IPS-18a (cell line): ENCODE data around the gene BICDL1.

Source experiments
- H3K27ac ChIP-seq: one replicate; pipeline ENCODE4 v1.5.1; 2013; ENCODE audit warnings: low read length
- H3K27me3 ChIP-seq: one replicate; pipeline ENCODE4 v1.6.1; 2013; ENCODE audit warnings: mild to moderate bottlenecking, low read length; ENCODE audit not compliant: control insufficient read depth, insufficient read depth
- H3K36me3 ChIP-seq: one replicate; pipeline ENCODE4 v1.6.1; 2013; ENCODE audit warnings: low read depth, low read length; ENCODE audit not compliant: control insufficient read depth
- H3K4me1 ChIP-seq: one replicate; pipeline ENCODE4 v1.6.1; 2013; ENCODE audit warnings: low read depth, low read length; ENCODE audit not compliant: control insufficient read depth
- H3K4me3 ChIP-seq: one replicate; pipeline ENCODE4 v1.5.1; 2013; ENCODE audit warnings: low read length
- H3K9ac ChIP-seq: one replicate; pipeline ENCODE4 v1.6.1; 2013; ENCODE audit warnings: mild to moderate bottlenecking, low read length, moderate library complexity
- H3K9me3 ChIP-seq: one replicate; pipeline ENCODE4 v1.6.1; 2013; ENCODE audit warnings: low read depth, low read length; ENCODE audit not compliant: control insufficient read depth

BICDL1 gene, protein sequence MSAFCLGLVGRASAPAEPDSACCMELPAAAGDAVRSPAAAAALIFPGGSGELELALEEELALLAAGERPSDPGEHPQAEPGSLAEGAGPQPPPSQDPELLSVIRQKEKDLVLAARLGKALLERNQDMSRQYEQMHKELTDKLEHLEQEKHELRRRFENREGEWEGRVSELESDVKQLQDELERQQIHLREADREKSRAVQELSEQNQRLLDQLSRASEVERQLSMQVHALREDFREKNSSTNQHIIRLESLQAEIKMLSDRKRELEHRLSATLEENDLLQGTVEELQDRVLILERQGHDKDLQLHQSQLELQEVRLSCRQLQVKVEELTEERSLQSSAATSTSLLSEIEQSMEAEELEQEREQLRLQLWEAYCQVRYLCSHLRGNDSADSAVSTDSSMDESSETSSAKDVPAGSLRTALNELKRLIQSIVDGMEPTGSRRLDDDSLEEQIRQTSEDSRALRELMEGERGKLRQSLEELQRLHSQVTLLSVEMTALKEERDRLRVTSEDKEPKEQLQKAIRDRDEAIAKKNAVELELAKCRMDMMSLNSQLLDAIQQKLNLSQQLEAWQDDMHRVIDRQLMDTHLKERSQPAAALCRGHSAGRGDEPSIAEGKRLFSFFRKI

DNA sequence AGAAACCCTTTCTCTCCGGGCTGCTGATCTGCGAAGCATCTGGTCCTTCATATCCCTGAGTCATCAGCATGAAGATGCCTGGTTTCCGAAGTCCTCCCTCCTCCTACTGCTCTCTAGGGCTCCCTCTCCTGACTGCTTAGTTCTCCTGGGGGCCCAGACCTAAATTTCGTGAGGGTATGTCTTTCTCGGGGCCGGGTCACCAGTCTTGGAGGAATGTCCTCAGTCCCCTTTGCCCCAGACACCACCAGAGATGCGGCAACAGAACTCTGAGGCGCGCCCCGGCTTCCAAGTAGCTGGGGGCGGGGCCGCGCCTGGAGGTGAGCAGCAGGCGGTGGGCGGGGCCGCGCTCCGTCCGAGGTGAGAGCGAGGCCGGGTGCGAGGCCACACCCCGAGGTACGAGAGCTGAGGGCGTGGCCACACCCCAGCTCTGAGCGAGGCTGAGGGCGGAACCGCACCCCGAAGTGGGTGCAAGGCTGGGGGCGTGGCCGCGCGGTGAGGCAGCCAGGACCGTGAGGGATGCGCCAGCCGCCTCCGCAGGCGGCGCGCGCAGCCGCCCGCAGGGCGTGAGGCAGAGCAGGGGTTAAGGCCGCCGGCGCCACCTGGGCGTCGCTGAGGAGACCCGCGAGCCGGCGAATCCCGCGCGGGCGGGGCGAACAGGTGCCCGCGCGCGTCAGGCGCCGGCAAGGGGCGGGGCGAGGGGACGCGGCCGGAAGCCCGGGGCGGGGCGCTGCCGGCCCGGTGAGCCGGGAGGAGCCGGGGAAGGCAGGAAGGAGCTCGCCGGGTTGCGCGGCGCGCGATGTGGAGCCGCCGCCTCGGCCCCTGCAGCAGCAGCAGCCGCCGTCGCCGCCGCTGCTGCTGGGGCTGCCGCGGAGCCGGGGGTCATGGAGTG is at the start of gene BICDL1:
BICDL1 (plus strand) TSS at position 765 of the 889 bp plus-strand sequence. CDS start 633 bp downstream, outside the sequence.
- Histone ChIP-seq H3K4me1 (peaks cover 14% of the 10 kb centered on the region), H3K9me3 (no peaks in the 10 kb centered on the region), H3K27ac (no peak within 1 kb of the TSS), H3K4me3 (peak within 1 kb of the TSS; percentile 61), H3K27me3 (peaks cover 31% of the 10 kb centered on the region), H3K36me3 (no peaks in the 10 kb centered on the region), H3K9ac (no peak within 1 kb of the TSS)

DNA sequence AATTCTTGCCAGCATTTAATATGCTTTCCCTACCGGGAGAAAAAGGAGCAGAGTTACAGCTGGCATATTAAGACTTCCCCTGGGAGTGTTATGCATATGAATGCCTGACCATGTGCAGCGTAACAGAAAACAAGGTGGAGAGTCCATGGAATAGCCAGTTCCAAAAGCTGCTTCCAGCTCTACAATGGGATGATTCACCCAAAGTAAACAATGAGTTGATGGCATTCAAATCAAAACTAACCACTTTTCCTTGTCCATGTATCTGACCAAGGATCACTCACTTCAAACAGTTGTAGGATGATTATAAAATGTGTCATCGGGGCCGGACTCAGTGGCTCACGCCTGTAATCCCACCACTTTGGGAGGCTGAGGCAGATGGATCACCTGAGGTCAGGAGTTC is 48.1 kb upstream of the BICDL1 start:
- H3K27ac ChIP-seq: no peak overlapping the region
- H3K9ac ChIP-seq: no peak overlapping the region
- H3K4me3 ChIP-seq: no peak overlapping the region
- no peaks in the 10 kb centered on the region for H3K36me3 ChIP-seq
- peaks cover 3% of the 10 kb centered on the region for H3K4me1 ChIP-seq
- no peaks in the 10 kb centered on the region for H3K9me3 ChIP-seq
- H3K27me3 ChIP-seq: no peaks in the 10 kb centered on the region

DNA sequence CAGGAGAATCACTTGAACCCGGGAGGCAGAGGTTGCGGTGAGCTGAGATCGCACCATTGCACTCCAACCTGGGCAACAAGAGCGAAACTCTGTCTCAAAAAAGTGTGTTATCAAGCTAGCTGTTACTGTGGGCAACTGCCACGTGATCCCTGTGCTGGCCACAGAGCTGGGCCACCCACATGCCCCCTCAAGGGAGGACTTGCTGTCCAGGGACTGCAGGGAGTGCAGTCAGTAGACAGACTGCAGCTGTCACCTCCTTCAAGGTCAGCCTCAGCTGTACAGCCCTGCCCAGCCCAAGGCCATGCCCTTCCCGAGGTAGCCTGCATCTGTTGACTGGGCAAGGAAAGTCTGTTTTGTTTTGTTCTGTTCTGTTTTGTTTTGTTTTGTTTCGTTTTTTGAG is 46.6 kb upstream of the BICDL1 start:
- Histone ChIP-seq H3K4me1 (peaks cover 3% of the 10 kb centered on the region), H3K4me3 (no peak overlapping the region), H3K27ac (no peak overlapping the region), H3K9ac (no peak overlapping the region), H3K9me3 (no peaks in the 10 kb centered on the region), H3K27me3 (no peaks in the 10 kb centered on the region), H3K36me3 (no peaks in the 10 kb centered on the region)

DNA sequence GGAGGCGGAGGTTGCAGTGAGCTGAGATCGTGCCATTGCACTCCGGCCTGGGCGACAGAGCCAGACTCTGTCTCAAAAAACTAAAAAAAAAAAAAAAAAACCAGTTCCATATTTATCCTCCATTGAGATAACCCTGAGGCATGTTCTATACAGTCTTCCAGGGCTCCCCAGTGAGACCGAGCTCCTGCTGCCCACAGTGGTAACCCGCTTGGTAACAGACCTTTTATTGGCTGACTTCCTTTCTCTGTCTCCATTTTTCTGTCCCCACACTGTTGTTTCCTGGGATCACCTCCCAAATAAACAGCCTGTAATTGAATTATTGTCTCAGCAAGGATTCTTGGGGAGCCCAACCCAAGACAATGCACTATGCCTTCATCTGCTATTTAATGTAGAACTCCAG is 42.8 kb upstream of the BICDL1 start:
- H3K36me3 ChIP-seq: no peaks in the 10 kb centered on the region
- no peak overlapping the region for H3K27ac ChIP-seq
- no peak overlapping the region for H3K4me3 ChIP-seq
- no peaks in the 10 kb centered on the region for H3K4me1 ChIP-seq
- H3K9ac ChIP-seq: no peak overlapping the region
- H3K27me3 ChIP-seq: no peaks in the 10 kb centered on the region
- H3K9me3 ChIP-seq: no peaks in the 10 kb centered on the region

GRCh38 chr12:119949145-119949544 is 39.9 kb upstream of the BICDL1 start:
- H3K27ac ChIP-seq: no peak overlapping the region
- no peaks in the 10 kb centered on the region for H3K36me3 ChIP-seq
- H3K9ac ChIP-seq: no peak overlapping the region
- H3K9me3 ChIP-seq: no peaks in the 10 kb centered on the region
- no peaks in the 10 kb centered on the region for H3K27me3 ChIP-seq
- H3K4me3 ChIP-seq: no peak overlapping the region
- H3K4me1 ChIP-seq: no peaks in the 10 kb centered on the region

- Histone ChIP-seq H3K27ac (no peak overlapping the region), H3K9me3 (no peaks in the 10 kb centered on the region), H3K27me3 (no peaks in the 10 kb centered on the region), H3K36me3 (no peaks in the 10 kb centered on the region), H3K4me3 (no peak overlapping the region), H3K4me1 (no peaks in the 10 kb centered on the region), H3K9ac (no peak overlapping the region)
Measured at GRCh38 chr12:119949594-119949993, 39.4 kb upstream of the BICDL1 start.

DNA sequence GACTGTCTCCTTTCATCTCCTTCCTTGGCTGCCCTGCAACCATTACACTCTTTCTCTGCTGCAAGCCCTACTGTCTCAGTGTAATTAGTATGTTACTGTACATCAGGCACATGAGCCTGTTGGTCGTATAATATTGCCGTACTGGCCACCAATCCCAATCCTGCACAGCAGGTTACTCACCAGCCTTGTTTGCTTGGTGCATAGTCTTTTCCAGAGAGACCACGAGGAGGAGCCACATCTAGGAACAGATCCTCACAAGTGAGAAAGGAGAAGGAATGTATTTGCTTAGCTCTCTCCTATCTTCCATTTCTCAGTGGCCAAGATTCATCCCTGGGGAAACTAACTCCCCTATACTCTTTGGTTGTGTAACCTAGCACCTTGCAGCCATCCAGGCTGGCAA is 33.0 kb upstream of the BICDL1 start:
- H3K4me1 ChIP-seq: no peaks in the 10 kb centered on the region
- H3K36me3 ChIP-seq: no peaks in the 10 kb centered on the region
- H3K9ac ChIP-seq: no peak overlapping the region
- H3K9me3 ChIP-seq: no peaks in the 10 kb centered on the region
- no peak overlapping the region for H3K4me3 ChIP-seq
- H3K27me3 ChIP-seq: no peaks in the 10 kb centered on the region
- no peak overlapping the region for H3K27ac ChIP-seq

- Histone ChIP-seq H3K4me3 (no peak overlapping the region), H3K4me1 (no peaks in the 10 kb centered on the region), H3K27me3 (no peaks in the 10 kb centered on the region), H3K9ac (no peak overlapping the region), H3K36me3 (no peaks in the 10 kb centered on the region), H3K9me3 (no peaks in the 10 kb centered on the region), H3K27ac (no peak overlapping the region)
Measured at GRCh38 chr12:119957135-119957534, 31.9 kb upstream of the BICDL1 start.

- H3K4me3 ChIP-seq: no peak overlapping the region
- no peak overlapping the region for H3K9ac ChIP-seq
- no peaks in the 10 kb centered on the region for H3K36me3 ChIP-seq
- no peaks in the 10 kb centered on the region for H3K27me3 ChIP-seq
- no peaks in the 10 kb centered on the region for H3K9me3 ChIP-seq
- no peak overlapping the region for H3K27ac ChIP-seq
- no peaks in the 10 kb centered on the region for H3K4me1 ChIP-seq
Measured at GRCh38 chr12:119959435-119959834, 29.6 kb upstream of the BICDL1 start.

DNA sequence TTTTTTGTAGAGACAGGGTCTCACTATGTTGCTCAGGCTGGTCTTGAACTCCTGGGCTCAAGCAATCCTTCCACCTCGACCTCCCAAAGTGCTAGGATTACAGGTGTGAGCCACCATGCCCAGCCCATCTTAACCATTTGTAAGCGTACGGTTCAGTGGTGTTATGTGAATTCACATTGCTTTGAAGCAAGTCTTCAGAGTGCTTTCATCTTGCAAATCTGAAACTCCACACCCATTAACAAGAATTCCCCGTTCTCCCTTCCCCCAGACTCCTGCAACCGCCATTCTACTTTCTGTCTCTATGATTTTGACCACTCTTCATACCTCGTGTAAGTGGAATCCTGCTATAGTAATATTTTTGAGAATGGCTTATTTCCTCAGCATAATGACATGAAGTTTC is 24.9 kb upstream of the BICDL1 start:
- no peak overlapping the region for H3K4me3 ChIP-seq
- no peak overlapping the region for H3K9ac ChIP-seq
- H3K4me1 ChIP-seq: no peaks in the 10 kb centered on the region
- H3K9me3 ChIP-seq: no peaks in the 10 kb centered on the region
- H3K27me3 ChIP-seq: no peaks in the 10 kb centered on the region
- no peaks in the 10 kb centered on the region for H3K36me3 ChIP-seq
- no peak overlapping the region for H3K27ac ChIP-seq

- Histone ChIP-seq H3K36me3 (no peaks in the 10 kb centered on the region), H3K27me3 (no peaks in the 10 kb centered on the region), H3K27ac (no peak overlapping the region), H3K4me3 (no peak overlapping the region), H3K4me1 (no peaks in the 10 kb centered on the region), H3K9me3 (no peaks in the 10 kb centered on the region), H3K9ac (no peak overlapping the region)
Measured at GRCh38 chr12:119964929-119965328, 24.1 kb upstream of the BICDL1 start.
